HepG2 (cell line): ENCODE data around the gene RELB. TPM values are rescaled to one million over a fixed set of nuclear protein-coding genes. Genes with fewer than 3 reads are reported as not detected.

Experiments
- CCDC6 ChIP-seq: sonication (generic); formaldehyde crosslinking; IDR thresholded peaks from 2 replicates; pipeline ENCODE4 v1.8.1; 2022; ENCODE audit warnings: mild to moderate bottlenecking, missing genetic modification reagents, moderate library complexity
- CEBPZ ChIP-seq: IDR thresholded peaks from 2 replicates; pipeline ENCODE4 v1.6.1; 2012; ENCODE audit warnings: low read length, improper control_type of control experiment
- CHCHD3 ChIP-seq: sonication (generic); formaldehyde crosslinking; IDR thresholded peaks from 2 replicates; pipeline ENCODE4 v1.8.0; 2022; ENCODE audit warnings: mild to moderate bottlenecking, missing genetic modification reagents, moderate library complexity
- HOXA3 ChIP-seq: sonication (generic); formaldehyde crosslinking; IDR thresholded peaks from 2 replicates; pipeline ENCODE4 v1.5.0; 2020; ENCODE audit warnings: missing genetic modification reagents
- MTF2 ChIP-seq: sonication (generic); formaldehyde crosslinking; IDR thresholded peaks from 2 replicates; pipeline ENCODE4 v1.5.0; 2020; ENCODE audit warnings: missing genetic modification reagents, borderline replicate concordance
- PITX1 ChIP-seq: sonication (generic); formaldehyde crosslinking; IDR thresholded peaks from 2 replicates; pipeline ENCODE4 v1.5.1; 2020; ENCODE audit warnings: mild to moderate bottlenecking, missing genetic modification reagents
- PRPF4 ChIP-seq: fragments of 200-400 bp; formaldehyde crosslinking; IDR thresholded peaks from 2 replicates; pipeline ENCODE4 v1.6.1; 2016; ENCODE audit warnings: low read length, low read depth; ENCODE audit not compliant: poor library complexity, severe bottlenecking
- RBM22 ChIP-seq: fragments of 200-400 bp; formaldehyde crosslinking; optimal IDR thresholded peaks from 2 replicates; pipeline ENCODE3; 2017; ENCODE audit warnings: mild to moderate bottlenecking, low read length, moderate library complexity
- SIN3B ChIP-seq: fragments of 150-350 bp; IDR thresholded peaks from 2 replicates; pipeline ENCODE4 v1.6.1; 2014; ENCODE audit warnings: low read length
- SKI ChIP-seq: fragments of 450-650 bp; IDR thresholded peaks from one replicate; pipeline ENCODE4 v1.6.1; 2018; ENCODE audit warnings: mild to moderate bottlenecking; ENCODE audit not compliant: partially characterized antibody
- SSRP1 ChIP-seq: IDR thresholded peaks from 2 replicates; pipeline ENCODE4 v1.6.1; 2016; ENCODE audit warnings: control low read depth
- XBP1 ChIP-seq: sonication (generic); formaldehyde crosslinking; IDR thresholded peaks from 2 replicates; pipeline ENCODE4 v1.5.0; 2020; ENCODE audit warnings: missing genetic modification reagents
- ZBTB21 ChIP-seq: sonication (generic); formaldehyde crosslinking; IDR thresholded peaks from 2 replicates; pipeline ENCODE4 v1.4.0; 2020; ENCODE audit warnings: missing genetic modification reagents
- ZBTB26 ChIP-seq: IDR thresholded peaks from 2 replicates; pipeline ENCODE4 v1.6.1; 2016; ENCODE audit warnings: missing compliant biosample characterization, missing genetic modification reagents, borderline replicate concordance
- ZMAT3 ChIP-seq: sonication (generic); formaldehyde crosslinking; conservative IDR thresholded peaks from 2 replicates; pipeline ENCODE4 v1.7.0; 2021; ENCODE audit warnings: missing genetic modification reagents
- ZNF142 ChIP-seq: sonication (generic); formaldehyde crosslinking; IDR thresholded peaks from 2 replicates; pipeline ENCODE4 v1.4.0; 2020; ENCODE audit warnings: missing genetic modification reagents
- ZNF234 ChIP-seq: sonication (generic); formaldehyde crosslinking; conservative IDR thresholded peaks from 2 replicates; pipeline ENCODE4 v1.5.1; 2020; ENCODE audit warnings: mild to moderate bottlenecking, missing genetic modification reagents
- ZNF260 ChIP-seq: sonication (generic); formaldehyde crosslinking; IDR thresholded peaks from 2 replicates; pipeline ENCODE4 v1.4.0; 2020; ENCODE audit warnings: missing genetic modification reagents, low read depth, mild to moderate bottlenecking, borderline replicate concordance
- ZNF263 ChIP-seq: sonication (generic); formaldehyde crosslinking; IDR thresholded peaks from 2 replicates; pipeline ENCODE4 v1.4.0; 2020; ENCODE audit warnings: missing genetic modification reagents
- ZNF350 ChIP-seq: sonication (generic); formaldehyde crosslinking; IDR thresholded peaks from 2 replicates; pipeline ENCODE4 v1.4.0; 2020; ENCODE audit warnings: mild to moderate bottlenecking, low read depth, missing genetic modification reagents, borderline replicate concordance
- ZNF558 ChIP-seq: sonication (generic); formaldehyde crosslinking; IDR thresholded peaks from 2 replicates; pipeline ENCODE4 v1.9.0; 2022; ENCODE audit warnings: mild to moderate bottlenecking, missing genetic modification reagents, borderline replicate concordance
- polyA plus RNA-seq, 8 experiments: library from polyadenylated mRNA; depleted of rRNA in 3 of 8; stranded (reverse) in 7 of 8; unstranded in 1 of 8; fragments of >200 nt; fragmentation: Illumina TruSeq in 4 of 8; extraction: Trizol in 4 of 8; gene quantifications; 2 replicates each; pipeline versions ENCODE4 v1.2.1 to v1.2.3, GENCODE V29; 2011 to 2016; ENCODE audit warnings: low read depth in 4 of 8, missing spikeins in 1 of 8, mixed read lengths in 1 of 8; ENCODE audit not compliant: insufficient read depth in 1 of 8
- total RNA-seq, 5 experiments: library from RNA; depleted of rRNA; stranded (reverse); fragments of >200 nt; fragmentation: Illumina TruSeq; extraction: Trizol; gene quantifications; 2 replicates each; pipeline ENCODE4 v1.2.3, GENCODE V29; 2016; ENCODE audit warnings: low read depth in 1 of 5

RELB gene
- total and polyA plus RNA-seq, 2 of the 13 experiments (the other 11 are each of a cell fraction or from before 2014, with no cell fraction given), result 1.9 to 3.5 TPM

GRCh38 chr19:45001087-45001739 lies at the start of gene RELB (continued):
- TF ChIP-seq ZBTB26 (CRISPR knock-in tag), result no peak
- TF ChIP-seq SSRP1 (CRISPR knock-in tag), result no peak
- TF ChIP-seq ZNF350 (CRISPR knock-in tag), result peak; percentile 40; the same call in 1 of the 2 replicates
- TF ChIP-seq SIN3B, result no peak
- no peak for TF ChIP-seq CHCHD3 (CRISPR knock-in tag)
- TF ChIP-seq PITX1, result no peak
- no peak for TF ChIP-seq ZNF263 (CRISPR knock-in tag)
- TF ChIP-seq ZNF260 (CRISPR knock-in tag), result no peak
- no peak for TF ChIP-seq CEBPZ
- TF ChIP-seq ZNF558 (CRISPR knock-in tag), result no peak
- TF ChIP-seq ZMAT3, result peak; percentile 33; the same call in 1 of the 2 replicates
- TF ChIP-seq ZNF234 (CRISPR knock-in tag), result no peak
- TF ChIP-seq ZNF142, result no peak
- TF ChIP-seq SKI, result no peak
- no peak for TF ChIP-seq PRPF4
- TF ChIP-seq RBM22, result no peak
- peak; percentile 63; the same call in 1 of the 2 replicates for TF ChIP-seq HOXA3 (CRISPR knock-in tag)
- TF ChIP-seq MTF2 (CRISPR knock-in tag), result no peak
- no peak for TF ChIP-seq CCDC6
- TF ChIP-seq XBP1 (CRISPR knock-in tag), result no peak
- 0 out of 2 replicates have a peak, but pooled peaks have one; percentile 27 for TF ChIP-seq ZBTB21
